ENCODE results near the gene LTB4R2. TPM values are rescaled to one million over a fixed set of nuclear protein-coding genes. Genes with fewer than 3 reads are reported as not detected.

The LTB4R2 gene
- total and polyA plus RNA-seq, 2 donors (not counting 1 experiment from before 2014, with no cell fraction given) = 0.23 to 1.8 TPM

DNA sequence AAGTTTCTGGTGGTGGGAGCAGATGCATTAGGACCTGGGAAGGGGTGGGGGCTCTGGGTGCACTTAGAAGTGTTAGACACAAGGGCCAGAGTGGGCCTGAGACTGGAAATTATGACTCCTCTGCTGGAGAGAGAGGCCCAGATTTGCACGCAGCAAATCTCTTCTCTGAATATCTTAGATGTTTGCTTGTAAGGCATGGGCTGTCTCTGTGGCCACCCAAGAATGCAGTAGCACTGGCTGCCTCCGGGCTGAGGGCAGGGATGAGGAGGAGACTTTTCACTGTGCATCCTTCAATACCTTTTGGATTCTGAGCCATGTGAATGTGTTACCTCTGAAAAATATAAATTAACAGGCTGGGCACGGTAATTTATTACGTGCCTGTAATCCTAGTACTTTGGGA, 24.6 kb upstream of the LTB4R2 start:
- no peak overlapping the region for H3K4me3 ChIP-seq (replicated peaks in 1 of 4; ENCODE audit: control extremely low read depth in 1 of 4, insufficient read depth in 1 of 4, low read depth in 3 of 4, low read length in 4 of 4)
- H3K27ac ChIP-seq (ENCODE audit: insufficient read depth, low read length) = no peak overlapping the region
- H3K36me3 ChIP-seq (ENCODE audit: control insufficient read depth, insufficient read depth, low read length) = no peaks in the 10 kb centered on the region
- no peaks in the 10 kb centered on the region for H3K9me3 ChIP-seq (ENCODE audit: control insufficient read depth, insufficient read depth, low read depth, low read length)
- no peak overlapping the region for H3K9ac ChIP-seq (ENCODE audit: insufficient read depth, low read length)
- DNase-seq (ENCODE audit: low read depth in 2 of 2) = peak in 1 of 2 donors; percentile 49
- H3K4me1 ChIP-seq (ENCODE audit: control insufficient read depth, extremely low read depth, insufficient read depth, low read length) = no peaks in the 10 kb centered on the region
- H2AFZ ChIP-seq (ENCODE audit: low read length) = no peak overlapping the region
- H3K4me2 ChIP-seq (ENCODE audit: extremely low read depth, insufficient read depth, low read length) = no peak overlapping the region
- H3K79me2 ChIP-seq (ENCODE audit: control insufficient read depth, insufficient read depth, low read length) = no peaks in the 10 kb centered on the region
- TF ChIP-seq, protein P1, sequence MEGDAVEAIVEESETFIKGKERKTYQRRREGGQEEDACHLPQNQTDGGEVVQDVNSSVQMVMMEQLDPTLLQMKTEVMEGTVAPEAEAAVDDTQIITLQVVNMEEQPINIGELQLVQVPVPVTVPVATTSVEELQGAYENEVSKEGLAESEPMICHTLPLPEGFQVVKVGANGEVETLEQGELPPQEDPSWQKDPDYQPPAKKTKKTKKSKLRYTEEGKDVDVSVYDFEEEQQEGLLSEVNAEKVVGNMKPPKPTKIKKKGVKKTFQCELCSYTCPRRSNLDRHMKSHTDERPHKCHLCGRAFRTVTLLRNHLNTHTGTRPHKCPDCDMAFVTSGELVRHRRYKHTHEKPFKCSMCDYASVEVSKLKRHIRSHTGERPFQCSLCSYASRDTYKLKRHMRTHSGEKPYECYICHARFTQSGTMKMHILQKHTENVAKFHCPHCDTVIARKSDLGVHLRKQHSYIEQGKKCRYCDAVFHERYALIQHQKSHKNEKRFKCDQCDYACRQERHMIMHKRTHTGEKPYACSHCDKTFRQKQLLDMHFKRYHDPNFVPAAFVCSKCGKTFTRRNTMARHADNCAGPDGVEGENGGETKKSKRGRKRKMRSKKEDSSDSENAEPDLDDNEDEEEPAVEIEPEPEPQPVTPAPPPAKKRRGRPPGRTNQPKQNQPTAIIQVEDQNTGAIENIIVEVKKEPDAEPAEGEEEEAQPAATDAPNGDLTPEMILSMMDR (conservative IDR thresholded peaks at IDR 0.05 in 1 of 2, IDR thresholded peaks at IDR 0.05 in 1 of 2; ENCODE audit: low read depth in 1 of 2, low read length in 2 of 2) = no peak
- no peak for TF ChIP-seq EZH2 (IDR thresholded peaks at IDR 0.05; ENCODE audit: low read length, missing control alignments)
- no peaks in the 10 kb centered on the region for H4K20me1 ChIP-seq (ENCODE audit: control insufficient read depth, extremely low read depth, insufficient read depth, low read length)
- H3K27me3 ChIP-seq (ENCODE audit: control insufficient read depth, insufficient read depth, low read length) = no peaks in the 10 kb centered on the region

DNA sequence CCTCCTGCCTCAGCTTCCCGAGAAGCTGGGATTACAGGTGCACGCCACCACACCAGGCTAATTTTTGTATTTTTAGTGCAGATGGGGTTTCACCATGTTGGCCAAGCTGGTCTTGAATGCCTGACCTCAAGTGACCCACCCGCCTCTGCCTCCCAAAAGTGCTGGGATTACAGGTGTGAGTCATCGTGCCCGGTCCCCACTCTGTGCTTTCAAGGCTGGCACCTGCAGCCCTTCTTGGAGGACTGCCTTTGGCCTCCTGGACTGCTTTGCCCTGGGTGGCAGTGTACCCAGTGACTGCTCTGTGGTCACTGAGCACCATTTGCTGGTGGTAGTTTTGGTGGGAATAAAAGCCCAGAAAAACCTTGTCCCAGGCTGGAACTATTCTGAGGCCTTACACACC, 22.9 kb upstream of the LTB4R2 start:
- H3K4me3 ChIP-seq (replicated peaks in 1 of 4; ENCODE audit: control extremely low read depth in 1 of 4, insufficient read depth in 1 of 4, low read depth in 3 of 4, low read length in 4 of 4) = no peak overlapping the region
- H3K4me2 ChIP-seq (ENCODE audit: extremely low read depth, insufficient read depth, low read length) = no peak overlapping the region
- H3K27ac ChIP-seq (ENCODE audit: insufficient read depth, low read length) = no peak overlapping the region
- H3K9ac ChIP-seq (ENCODE audit: insufficient read depth, low read length) = no peak overlapping the region
- H4K20me1 ChIP-seq (ENCODE audit: control insufficient read depth, extremely low read depth, insufficient read depth, low read length) = no peaks in the 10 kb centered on the region
- no peaks in the 10 kb centered on the region for H3K27me3 ChIP-seq (ENCODE audit: control insufficient read depth, insufficient read depth, low read length)
- peaks cover 6% of the 10 kb centered on the region for H3K36me3 ChIP-seq (ENCODE audit: control insufficient read depth, insufficient read depth, low read length)
- no peak for DNase-seq (ENCODE audit: low read depth in 2 of 2)
- no peaks in the 10 kb centered on the region for H3K79me2 ChIP-seq (ENCODE audit: control insufficient read depth, insufficient read depth, low read length)
- H2AFZ ChIP-seq (ENCODE audit: low read length) = no peak overlapping the region
- TF ChIP-seq EZH2 (IDR thresholded peaks at IDR 0.05; ENCODE audit: low read length, missing control alignments) = no peak
- TF ChIP-seq, protein P1 (conservative IDR thresholded peaks at IDR 0.05 in 1 of 2, IDR thresholded peaks at IDR 0.05 in 1 of 2; ENCODE audit: low read depth in 1 of 2, low read length in 2 of 2) = no peak
- H3K9me3 ChIP-seq (ENCODE audit: control insufficient read depth, insufficient read depth, low read depth, low read length) = no peaks in the 10 kb centered on the region
- H3K4me1 ChIP-seq (ENCODE audit: control insufficient read depth, extremely low read depth, insufficient read depth, low read length) = no peaks in the 10 kb centered on the region

DNA sequence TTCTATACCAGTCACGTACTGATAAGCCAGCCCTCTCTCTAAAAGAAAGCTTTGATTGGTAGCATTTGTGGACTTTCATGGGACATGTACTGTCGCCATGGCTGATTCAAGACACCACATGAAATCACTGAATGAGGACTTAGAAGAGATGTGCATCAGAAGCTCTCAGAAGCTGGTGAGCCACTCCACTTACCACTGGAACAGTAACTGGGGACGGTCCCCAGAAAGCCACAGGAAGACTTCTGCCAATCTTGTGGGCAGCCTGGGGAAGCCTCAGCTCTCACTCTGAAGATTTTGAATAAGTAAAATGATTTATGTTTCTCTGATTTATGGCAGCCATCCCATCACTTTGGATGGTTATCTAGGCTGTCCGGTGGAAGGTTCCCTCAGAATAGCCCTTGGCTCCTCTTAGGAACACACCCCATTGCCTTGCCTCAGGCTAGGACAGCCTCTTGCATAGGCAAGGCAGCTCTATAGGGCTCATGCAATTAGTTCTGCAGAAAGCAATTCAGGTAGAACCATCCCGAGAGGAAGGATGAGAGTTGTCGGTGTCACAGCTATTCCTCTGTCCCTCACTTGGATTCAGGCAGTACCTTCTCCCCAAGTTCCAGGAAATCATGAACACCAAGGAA, 20.2 kb upstream of the LTB4R2 start:
- Histone ChIP-seq H3K4me2 (ENCODE audit: extremely low read depth, insufficient read depth, low read length) (no peak overlapping the region), H3K79me2 (ENCODE audit: control insufficient read depth, insufficient read depth, low read length) (no peaks in the 10 kb centered on the region), H3K4me1 (ENCODE audit: control insufficient read depth, extremely low read depth, insufficient read depth, low read length) (no peaks in the 10 kb centered on the region), H3K27me3 (ENCODE audit: control insufficient read depth, insufficient read depth, low read length) (no peaks in the 10 kb centered on the region), H3K4me3 (replicated peaks in 1 of 4; ENCODE audit: control extremely low read depth in 1 of 4, insufficient read depth in 1 of 4, low read depth in 3 of 4, low read length in 4 of 4) (no peak overlapping the region), H4K20me1 (ENCODE audit: control insufficient read depth, extremely low read depth, insufficient read depth, low read length) (no peaks in the 10 kb centered on the region), H2AFZ (ENCODE audit: low read length) (no peak overlapping the region), H3K9me3 (ENCODE audit: control insufficient read depth, insufficient read depth, low read depth, low read length) (no peaks in the 10 kb centered on the region), H3K27ac (ENCODE audit: insufficient read depth, low read length) (no peak overlapping the region), H3K9ac (ENCODE audit: insufficient read depth, low read length) (no peak overlapping the region), H3K36me3 (ENCODE audit: control insufficient read depth, insufficient read depth, low read length) (peaks cover 10% of the 10 kb centered on the region)
- TF ChIP-seq, protein P1 (conservative IDR thresholded peaks at IDR 0.05 in 1 of 2, IDR thresholded peaks at IDR 0.05 in 1 of 2; ENCODE audit: low read depth in 1 of 2, low read length in 2 of 2) = no peak
- TF ChIP-seq EZH2 (IDR thresholded peaks at IDR 0.05; ENCODE audit: low read length, missing control alignments) = no peak
- no peak for DNase-seq (ENCODE audit: low read depth in 2 of 2)
